ENCODE data around the gene DPEP1. TPM values are rescaled to one million over a fixed set of nuclear protein-coding genes. Genes with fewer than 3 reads are reported as not detected.

DPEP1 gene
- 1.5 and 29.3 TPM in 2 replicates for total RNA-seq

GRCh38 chr16:89613231-89613953 lies at the start of gene DPEP1:
TSS of gene DPEP1 (plus strand) at chr16:89613642. CDS start at chr16:89630411, 16,769 bp downstream.

DNA sequence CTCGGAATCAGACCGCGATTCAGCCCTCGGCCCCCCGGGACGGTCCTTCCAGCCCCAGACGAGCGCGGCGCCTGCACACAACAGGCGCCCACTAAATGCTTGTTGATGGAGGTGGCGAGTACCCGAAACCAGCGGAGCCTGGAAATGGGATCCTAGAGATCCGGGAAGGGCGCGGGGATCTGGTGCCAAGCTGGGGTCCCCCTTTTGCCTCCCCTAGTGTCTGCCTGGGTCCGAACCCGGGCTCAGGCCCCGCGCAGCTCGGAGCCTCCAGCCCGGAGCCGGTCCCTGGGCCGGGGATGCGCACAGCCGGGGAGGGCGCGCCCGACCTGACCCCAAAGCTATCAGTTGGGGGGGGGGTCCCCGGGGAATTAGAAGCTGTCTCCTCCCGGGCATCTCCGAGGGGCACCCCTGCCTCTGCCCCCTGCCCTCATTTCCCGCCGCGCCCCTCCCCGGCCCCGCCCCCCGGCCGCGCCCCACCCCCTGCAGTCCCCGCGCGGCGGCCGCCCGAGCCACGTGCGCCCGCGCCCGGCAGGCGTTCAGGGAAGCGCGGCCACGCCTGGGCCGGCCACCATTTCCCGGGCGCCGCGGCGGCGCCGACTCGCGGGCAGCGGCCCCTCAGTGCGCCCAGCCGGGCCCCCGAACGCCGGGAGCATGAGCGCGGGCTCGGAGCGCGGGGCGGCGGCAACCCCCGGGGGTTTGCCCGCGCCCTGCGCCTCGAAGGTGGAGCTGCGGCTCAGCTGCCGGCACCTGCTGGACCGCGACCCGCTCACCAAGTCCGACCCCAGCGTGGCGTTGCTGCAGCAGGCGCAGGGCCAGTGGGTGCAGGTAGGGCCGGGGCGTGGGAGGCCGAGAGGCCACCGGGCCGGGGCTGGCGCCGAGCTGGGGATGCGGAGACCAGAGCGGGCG lies 37.9 kb upstream of the DPEP1 start, which contains the start of gene CPNE7:
TSS of gene CPNE7 (plus strand) at position 512 of the 906 bp plus-strand sequence. CDS start at position 652, 140 bp downstream.

GRCh38 chr16:89657442-89658220 lies 44.2 kb downstream of the DPEP1 start, which contains the start of the genes CHMP1A and SPATA33:
TSS of gene CHMP1A (minus strand) at chr16:89657708. CDS start at chr16:89657588, 120 bp downstream.
TSS of gene SPATA33 (plus strand) at chr16:89657836. CDS start at chr16:89657912, 76 bp downstream.

DNA sequence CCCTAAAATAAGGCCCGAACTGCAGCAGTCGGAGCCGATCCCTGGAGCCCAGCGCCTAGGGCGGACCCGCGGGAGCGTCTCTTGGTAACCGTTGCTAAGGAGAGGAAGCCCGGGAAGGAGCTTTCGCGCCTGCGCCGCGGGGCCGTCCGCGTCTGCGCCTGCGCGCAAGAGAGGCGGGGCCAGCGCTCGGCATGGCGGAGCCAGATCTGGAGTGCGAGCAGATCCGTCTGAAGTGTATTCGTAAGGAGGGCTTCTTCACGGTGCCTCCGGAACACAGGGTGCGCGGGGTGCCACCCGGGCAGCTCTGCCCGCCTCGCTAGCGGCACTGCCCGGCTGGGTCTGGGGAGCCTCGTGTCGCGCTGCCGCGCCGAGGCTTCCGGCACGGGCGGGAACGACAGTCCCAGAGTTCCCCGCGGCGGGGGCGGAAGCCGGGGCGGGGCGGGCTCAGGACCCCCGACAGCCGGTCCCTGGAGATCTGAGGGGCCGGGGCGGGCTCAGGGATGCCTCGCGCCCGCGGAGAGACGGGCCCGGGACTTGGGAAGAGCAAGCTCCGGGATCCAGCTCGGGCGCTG lies 73.2 kb downstream of the DPEP1 start, which contains the start of gene CDK10:
TSS of gene CDK10 (plus strand) at position 170 of the 572 bp plus-strand sequence. CDS start at position 192, 22 bp downstream.

Other genes with a start within 250 kb of the DPEP1 start
- 74.6 and 78.3 TPM in 2 replicates for gene ANKRD11, start 123.1 kb upstream of the DPEP1 start, total RNA-seq
- 113 and 119 TPM in 2 replicates for gene SPG7, start 105.2 kb upstream of the DPEP1 start, total RNA-seq
- gene RPL13, start 53.0 kb upstream of the DPEP1 start, total RNA-seq = 5,235 and 7,154 TPM in 2 replicates
- 60.1 and 66.8 TPM in 2 replicates for gene CPNE7, start 37.9 kb upstream of the DPEP1 start, total RNA-seq
- 82.9 and 106 TPM in 2 replicates for gene CHMP1A, start 44.1 kb downstream of the DPEP1 start, total RNA-seq
- 7.5 and 9.9 TPM in 2 replicates for gene SPATA33, start 44.2 kb downstream of the DPEP1 start, total RNA-seq
- gene CDK10, start 73.0 kb downstream of the DPEP1 start, total RNA-seq = 74.3 and 76.7 TPM in 2 replicates
- 8.1 and 20.7 TPM in 2 replicates for gene SPATA2L, start 88.1 kb downstream of the DPEP1 start, total RNA-seq
- 5.4 and 22.3 TPM in 2 replicates for gene VPS9D1, start 107.3 kb downstream of the DPEP1 start, total RNA-seq
- 11.7 and 24.8 TPM in 2 replicates for gene ZNF276, start 107.9 kb downstream of the DPEP1 start, total RNA-seq
- 7.7 and 38.1 TPM in 2 replicates for gene FANCA, start 203.0 kb downstream of the DPEP1 start, total RNA-seq
- gene SPIRE2, start 214.8 kb downstream of the DPEP1 start, total RNA-seq = 1.5 and 5.8 TPM in 2 replicates